Thyroid gland (tissue), 4 donors: ENCODE results near the gene HDGFL2. TPM values are rescaled to one million over a fixed set of nuclear protein-coding genes. Genes with fewer than 3 reads are reported as not detected.

Experiments used
- DNase-seq, 2 donors: peaks; one replicate each; pipeline ENCODE4 v3.0.0-alpha.2; 2019
- H3K27ac ChIP-seq, 3 donors: fragments of 200-600 bp; sonication (generic); 1 replicate in 2 of 3; 2 replicates in 1 of 3; pipeline ENCODE4 v1.5.1; 2016 to 2019; ENCODE audit warnings: mild to moderate bottlenecking in 1 of 3, moderate library complexity in 1 of 3
- H3K27me3 ChIP-seq: fragments of 200-600 bp; sonication (generic); one replicate; pipeline ENCODE4 v1.5.1; 2019
- H3K36me3 ChIP-seq, 2 donors: fragments of 200-600 bp; sonication (generic); one replicate each; pipeline ENCODE4 v1.5.1; 2016 to 2019
- H3K4me1 ChIP-seq, 2 donors: fragments of 200-600 bp; sonication (generic); one replicate each; pipeline ENCODE4 v1.5.1; 2017 to 2019
- H3K4me3 ChIP-seq, 3 donors: fragments of 200-600 bp; sonication (generic); replicated peaks in 1 of 3; 1 replicate in 2 of 3; 2 replicates in 1 of 3; pipeline ENCODE4 v1.5.1; 2016; ENCODE audit warnings: mild to moderate bottlenecking in 1 of 3
- H3K9me3 ChIP-seq: fragments of 200-600 bp; sonication (generic); one replicate; pipeline ENCODE4 v1.5.1; 2017
- POLR2A ChIP-seq, 2 donors: fragments of 450-650 bp; IDR thresholded peaks; one replicate each; pipeline ENCODE4 v1.6.1; 2017; ENCODE audit warnings: antibody characterized with exemption in 2 of 2, mild to moderate bottlenecking in 2 of 2, moderate library complexity in 1 of 2
- WGBS, 2 donors: methylation state at CpG; one replicate each; pipeline ENCODE4 v1.1.5; 2017; 5-methylcytosine and 5-hydroxymethylcytosine counted together
- intact Hi-C: fragments of 100-400 bp; cut with DNase I; formaldehyde crosslinking; loops from one replicate; pipeline ENCODE4 v1.15.1; 2023
- total RNA-seq, 4 donors: library from RNA; depleted of rRNA; stranded (reverse); fragments of >200 nt; gene quantifications; one replicate each; pipeline ENCODE4 v1.2.3, GENCODE V29; 2016
- TF ChIP-seq, protein P1 (sequence below), 6 experiments: fragments of 200-600 bp in 3 of 6; fragments of 450-650 bp in 3 of 6; sonication (generic) in 3 of 6; IDR thresholded peaks; one replicate each; pipeline ENCODE4 v1.5.1; 2016 to 2019; ENCODE audit warnings: antibody characterized with exemption in 6 of 6, mild to moderate bottlenecking in 2 of 6, inconsistent platforms in 1 of 6, moderate library complexity in 1 of 6

Gene HDGFL2
- total RNA-seq, 4 donors from 2014 or later: 26.5 to 42.3 (median 28.4) TPM

DNA sequence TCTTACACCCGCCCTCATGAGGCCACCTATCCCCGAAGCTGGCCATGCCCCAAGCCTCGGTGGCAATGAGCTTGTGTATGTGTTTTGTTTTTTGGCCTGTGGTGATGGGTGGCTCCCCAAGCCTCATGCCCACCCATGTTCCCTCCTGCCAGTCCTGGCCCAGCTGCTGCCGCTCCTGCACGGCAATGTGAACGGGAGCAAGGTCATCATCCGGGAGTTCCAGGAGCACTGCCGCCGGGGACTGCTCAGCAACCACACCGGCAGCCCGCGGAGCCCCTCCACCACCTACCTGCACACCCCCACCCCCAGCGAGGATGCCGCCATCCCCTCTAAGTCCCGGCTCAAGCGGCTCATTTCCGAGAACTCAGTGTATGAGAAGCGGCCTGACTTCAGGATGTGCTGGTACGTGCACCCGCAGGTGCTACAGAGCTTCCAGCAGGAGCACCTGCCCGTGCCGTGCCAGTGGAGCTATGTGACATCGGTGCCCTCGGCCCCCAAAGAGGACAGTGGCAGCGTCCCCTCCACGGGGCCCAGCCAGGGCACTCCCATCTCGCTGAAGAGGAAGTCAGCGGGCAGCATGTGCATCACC, 39.1 kb upstream of the HDGFL2 start:
- no peak overlapping the region for H3K4me3 ChIP-seq
- 97% methylated on average over 20 to 28 of the region's 28 CpGs for WGBS, 2 donors
- DNase-seq: no peak

DNA sequence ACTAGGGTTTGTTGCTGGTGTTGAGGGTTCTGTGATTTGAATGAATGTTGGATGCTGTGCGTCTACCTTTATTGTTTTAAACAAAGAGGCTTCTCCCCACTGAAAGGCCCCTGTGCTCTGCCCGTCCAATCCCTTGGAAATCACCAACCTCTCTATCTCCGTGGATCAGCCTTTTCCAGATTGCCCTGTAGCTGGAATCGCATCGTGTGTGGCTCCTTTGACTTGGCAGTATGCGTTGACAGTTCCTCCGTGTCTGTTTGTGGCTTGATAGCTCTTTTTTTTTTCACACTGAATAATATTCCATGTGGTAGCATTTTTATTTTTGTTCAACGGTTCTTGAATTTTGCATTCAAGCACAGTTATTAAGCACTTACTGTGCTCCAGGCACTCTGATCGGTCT, 37.7 kb upstream of the HDGFL2 start:
- Histone ChIP-seq H3K9me3 (no peaks in the 10 kb centered on the region), H3K4me1 (no peaks in the 10 kb centered on the region), H3K36me3 (no peaks in the 10 kb centered on the region), H3K4me3 (no peak overlapping the region), H3K27ac (no peak overlapping the region), H3K27me3 (no peaks in the 10 kb centered on the region)
- intact Hi-C loops: no loop called here
- TF ChIP-seq POLR2A (IDR thresholded peaks at IDR 0.05): no peak
- WGBS, 2 donors: 92 to 95% methylated on average over 9 of the region's 9 CpGs
- DNase-seq: no peak

More for the DNA sequence above, 39.1 kb upstream of the HDGFL2 start:
- no peaks in the 10 kb centered on the region for H3K4me1 ChIP-seq
- intact Hi-C loops: no loop called here
- H3K27ac ChIP-seq: no peak overlapping the region
- H3K9me3 ChIP-seq: no peaks in the 10 kb centered on the region
- no peaks in the 10 kb centered on the region for H3K27me3 ChIP-seq
- TF ChIP-seq, protein P1, sequence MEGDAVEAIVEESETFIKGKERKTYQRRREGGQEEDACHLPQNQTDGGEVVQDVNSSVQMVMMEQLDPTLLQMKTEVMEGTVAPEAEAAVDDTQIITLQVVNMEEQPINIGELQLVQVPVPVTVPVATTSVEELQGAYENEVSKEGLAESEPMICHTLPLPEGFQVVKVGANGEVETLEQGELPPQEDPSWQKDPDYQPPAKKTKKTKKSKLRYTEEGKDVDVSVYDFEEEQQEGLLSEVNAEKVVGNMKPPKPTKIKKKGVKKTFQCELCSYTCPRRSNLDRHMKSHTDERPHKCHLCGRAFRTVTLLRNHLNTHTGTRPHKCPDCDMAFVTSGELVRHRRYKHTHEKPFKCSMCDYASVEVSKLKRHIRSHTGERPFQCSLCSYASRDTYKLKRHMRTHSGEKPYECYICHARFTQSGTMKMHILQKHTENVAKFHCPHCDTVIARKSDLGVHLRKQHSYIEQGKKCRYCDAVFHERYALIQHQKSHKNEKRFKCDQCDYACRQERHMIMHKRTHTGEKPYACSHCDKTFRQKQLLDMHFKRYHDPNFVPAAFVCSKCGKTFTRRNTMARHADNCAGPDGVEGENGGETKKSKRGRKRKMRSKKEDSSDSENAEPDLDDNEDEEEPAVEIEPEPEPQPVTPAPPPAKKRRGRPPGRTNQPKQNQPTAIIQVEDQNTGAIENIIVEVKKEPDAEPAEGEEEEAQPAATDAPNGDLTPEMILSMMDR (IDR thresholded peaks at IDR 0.05): no peak
- no peak for TF ChIP-seq POLR2A (IDR thresholded peaks at IDR 0.05)
- no peaks in the 10 kb centered on the region for H3K36me3 ChIP-seq

DNA sequence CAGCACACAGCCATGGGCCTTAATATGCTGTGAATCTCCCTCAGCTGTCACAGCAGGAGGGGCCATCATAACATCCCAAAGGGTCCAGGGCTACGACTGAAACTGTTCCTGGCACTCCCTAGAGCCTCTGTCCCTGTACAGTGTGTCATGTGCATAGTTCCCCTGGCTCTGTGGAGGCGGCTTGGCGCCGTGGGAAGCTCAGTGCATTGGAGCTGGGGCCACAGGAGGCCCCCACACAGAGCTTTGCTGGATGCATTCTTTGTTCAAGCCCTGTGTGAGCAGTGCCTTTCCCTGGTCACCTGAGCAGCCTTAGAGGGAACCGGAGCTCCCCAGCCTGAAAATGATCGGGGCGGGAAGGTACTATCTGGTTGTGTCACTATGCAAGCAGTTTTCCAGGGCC, 35.9 kb upstream of the HDGFL2 start:
- no peak overlapping the region for H3K27ac ChIP-seq
- WGBS, 2 donors: 93 to 94% methylated on average over 7 of the region's 7 CpGs
- intact Hi-C loops: no loop called here
- TF ChIP-seq, protein P1 (IDR thresholded peaks at IDR 0.05): no peak
- TF ChIP-seq POLR2A (IDR thresholded peaks at IDR 0.05): no peak
- no peaks in the 10 kb centered on the region for H3K9me3 ChIP-seq
- H3K36me3 ChIP-seq: no peaks in the 10 kb centered on the region
- no peak overlapping the region for H3K4me3 ChIP-seq
- H3K4me1 ChIP-seq: no peaks in the 10 kb centered on the region
- DNase-seq: no peak
- no peaks in the 10 kb centered on the region for H3K27me3 ChIP-seq

DNA sequence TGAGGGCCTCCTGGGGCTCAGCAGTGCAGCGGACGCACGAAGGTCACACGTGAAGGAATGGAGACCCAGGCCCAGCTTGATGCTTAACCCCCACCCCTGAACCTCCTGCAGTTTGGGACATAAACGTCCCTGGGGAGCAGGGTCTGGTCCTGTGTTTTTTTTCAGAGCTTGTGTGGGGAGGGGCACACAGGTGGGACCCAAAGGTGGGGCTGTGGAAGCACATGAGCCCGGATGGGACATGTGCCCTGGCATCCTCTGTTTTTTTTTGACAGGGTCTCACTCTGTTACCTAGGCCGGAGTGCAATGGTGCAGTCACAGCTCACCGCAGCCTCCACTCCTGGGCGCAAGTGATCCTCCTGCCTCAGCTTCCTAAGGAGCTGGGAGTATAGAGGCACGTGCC, 35.0 kb upstream of the HDGFL2 start:
- H3K36me3 ChIP-seq: no peaks in the 10 kb centered on the region
- intact Hi-C loops: no loop called here
- no peaks in the 10 kb centered on the region for H3K4me1 ChIP-seq
- TF ChIP-seq, protein P1 (IDR thresholded peaks at IDR 0.05): no peak
- no peak for TF ChIP-seq POLR2A (IDR thresholded peaks at IDR 0.05)
- H3K4me3 ChIP-seq: no peak overlapping the region
- H3K9me3 ChIP-seq: no peaks in the 10 kb centered on the region
- H3K27me3 ChIP-seq: no peaks in the 10 kb centered on the region
- WGBS, 2 donors: 96 to 98% methylated on average over 8 to 10 of the region's 10 CpGs
- no peak for DNase-seq
- no peak overlapping the region for H3K27ac ChIP-seq

DNA sequence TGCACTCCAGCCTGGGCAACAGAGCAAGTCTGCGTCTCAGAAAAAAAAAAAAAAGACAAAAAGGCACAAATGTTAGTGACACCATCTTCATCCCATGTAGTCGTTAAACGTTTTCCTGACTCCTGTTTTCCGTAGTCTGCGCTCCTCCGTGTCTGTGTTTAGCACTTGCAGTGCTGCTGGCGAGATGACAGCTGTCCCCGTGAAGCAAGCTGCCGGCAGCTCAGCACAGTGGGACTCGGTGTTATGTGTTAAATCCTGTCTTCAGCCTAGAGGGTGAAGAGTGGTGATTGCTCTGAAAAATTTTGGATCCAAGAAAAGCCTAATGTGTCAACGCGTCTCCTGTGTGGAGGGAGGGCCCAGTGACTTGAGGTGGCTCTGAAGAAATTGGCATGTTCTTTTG, 32.9 kb upstream of the HDGFL2 start:
- intact Hi-C loops: no loop called here
- Histone ChIP-seq H3K9me3 (no peaks in the 10 kb centered on the region), H3K36me3 (no peaks in the 10 kb centered on the region), H3K27me3 (no peaks in the 10 kb centered on the region), H3K4me3 (no peak overlapping the region), H3K27ac (no peak overlapping the region), H3K4me1 (no peaks in the 10 kb centered on the region)
- TF ChIP-seq, protein P1 (IDR thresholded peaks at IDR 0.05): no peak
- TF ChIP-seq POLR2A (IDR thresholded peaks at IDR 0.05): no peak
- WGBS, 2 donors: 86 to 96% methylated on average over 12 of the region's 12 CpGs
- no peak for DNase-seq
